NB4 (cell line): Measurements from ENCODE around the gene LIMD2.

Experiments used
- MYC ChIP-seq: IDR thresholded peaks from 2 replicates; pipeline ENCODE4 v1.6.1; 2011; ENCODE audit warnings: low read depth, low read length
- TF ChIP-seq, protein P1 (sequence below): IDR thresholded peaks from one replicate; pipeline ENCODE4 v1.5.1; 2012; ENCODE audit warnings: low read depth, low read length

GRCh38 chr17:63741143-63741407 is 41.1 kb upstream of the LIMD2 start:
- TF ChIP-seq MYC = no peak
- TF ChIP-seq, protein P1, sequence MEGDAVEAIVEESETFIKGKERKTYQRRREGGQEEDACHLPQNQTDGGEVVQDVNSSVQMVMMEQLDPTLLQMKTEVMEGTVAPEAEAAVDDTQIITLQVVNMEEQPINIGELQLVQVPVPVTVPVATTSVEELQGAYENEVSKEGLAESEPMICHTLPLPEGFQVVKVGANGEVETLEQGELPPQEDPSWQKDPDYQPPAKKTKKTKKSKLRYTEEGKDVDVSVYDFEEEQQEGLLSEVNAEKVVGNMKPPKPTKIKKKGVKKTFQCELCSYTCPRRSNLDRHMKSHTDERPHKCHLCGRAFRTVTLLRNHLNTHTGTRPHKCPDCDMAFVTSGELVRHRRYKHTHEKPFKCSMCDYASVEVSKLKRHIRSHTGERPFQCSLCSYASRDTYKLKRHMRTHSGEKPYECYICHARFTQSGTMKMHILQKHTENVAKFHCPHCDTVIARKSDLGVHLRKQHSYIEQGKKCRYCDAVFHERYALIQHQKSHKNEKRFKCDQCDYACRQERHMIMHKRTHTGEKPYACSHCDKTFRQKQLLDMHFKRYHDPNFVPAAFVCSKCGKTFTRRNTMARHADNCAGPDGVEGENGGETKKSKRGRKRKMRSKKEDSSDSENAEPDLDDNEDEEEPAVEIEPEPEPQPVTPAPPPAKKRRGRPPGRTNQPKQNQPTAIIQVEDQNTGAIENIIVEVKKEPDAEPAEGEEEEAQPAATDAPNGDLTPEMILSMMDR = no peak
